GM12873 (cell line): ENCODE data around the gene SLC24A3.

Experiments used
- TF ChIP-seq, protein P1 (sequence below): IDR thresholded peaks from 2 replicates; pipeline ENCODE4 v1.5.1; 2012; ENCODE audit warnings: low read depth, mild to moderate bottlenecking, moderate library complexity, low read length, control low read depth; ENCODE audit not compliant: insufficient read depth; ENCODE audit errors: missing control alignments

The SLC24A3 gene

DNA sequence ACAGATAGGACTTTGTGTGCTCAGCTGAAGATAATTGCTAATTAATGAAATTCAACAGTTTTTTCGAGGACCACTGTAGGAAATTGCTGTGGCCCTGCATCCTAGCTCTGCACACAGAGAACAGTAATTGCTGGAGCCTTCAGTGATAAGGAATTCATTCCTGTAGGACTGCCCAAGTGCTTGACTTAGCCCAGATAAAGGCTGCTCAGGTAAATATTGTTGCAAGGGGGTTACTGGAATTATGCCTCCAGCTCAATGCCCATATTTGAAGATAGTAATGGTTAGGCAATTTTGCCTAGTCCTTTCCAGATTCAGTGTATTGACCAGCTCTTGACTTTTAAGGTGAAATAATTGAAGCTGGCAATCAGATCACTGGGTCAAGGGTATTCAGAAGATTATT, 122.9 kb downstream of the SLC24A3 start:
- TF ChIP-seq, protein P1, sequence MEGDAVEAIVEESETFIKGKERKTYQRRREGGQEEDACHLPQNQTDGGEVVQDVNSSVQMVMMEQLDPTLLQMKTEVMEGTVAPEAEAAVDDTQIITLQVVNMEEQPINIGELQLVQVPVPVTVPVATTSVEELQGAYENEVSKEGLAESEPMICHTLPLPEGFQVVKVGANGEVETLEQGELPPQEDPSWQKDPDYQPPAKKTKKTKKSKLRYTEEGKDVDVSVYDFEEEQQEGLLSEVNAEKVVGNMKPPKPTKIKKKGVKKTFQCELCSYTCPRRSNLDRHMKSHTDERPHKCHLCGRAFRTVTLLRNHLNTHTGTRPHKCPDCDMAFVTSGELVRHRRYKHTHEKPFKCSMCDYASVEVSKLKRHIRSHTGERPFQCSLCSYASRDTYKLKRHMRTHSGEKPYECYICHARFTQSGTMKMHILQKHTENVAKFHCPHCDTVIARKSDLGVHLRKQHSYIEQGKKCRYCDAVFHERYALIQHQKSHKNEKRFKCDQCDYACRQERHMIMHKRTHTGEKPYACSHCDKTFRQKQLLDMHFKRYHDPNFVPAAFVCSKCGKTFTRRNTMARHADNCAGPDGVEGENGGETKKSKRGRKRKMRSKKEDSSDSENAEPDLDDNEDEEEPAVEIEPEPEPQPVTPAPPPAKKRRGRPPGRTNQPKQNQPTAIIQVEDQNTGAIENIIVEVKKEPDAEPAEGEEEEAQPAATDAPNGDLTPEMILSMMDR: no peak

DNA sequence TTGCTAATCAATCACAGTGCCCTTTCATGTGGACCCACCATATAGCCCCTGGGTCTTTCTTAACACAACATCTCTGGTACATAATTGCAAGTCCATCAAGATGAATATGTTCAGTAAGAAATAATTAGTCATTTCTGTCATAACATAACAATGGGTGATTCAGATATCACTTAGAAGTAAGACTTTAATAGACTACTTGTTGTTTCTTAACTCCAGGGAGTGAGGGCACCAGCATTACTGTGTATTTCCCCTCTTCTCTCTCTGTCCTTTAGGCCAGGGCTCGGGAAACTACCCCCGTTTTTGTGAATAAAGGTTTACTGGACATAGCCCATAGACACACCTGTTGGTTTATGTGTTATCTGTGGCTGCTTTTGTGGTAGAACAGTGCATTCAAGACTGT, 123.5 kb downstream of the SLC24A3 start:
- TF ChIP-seq, protein P1: no peak

DNA sequence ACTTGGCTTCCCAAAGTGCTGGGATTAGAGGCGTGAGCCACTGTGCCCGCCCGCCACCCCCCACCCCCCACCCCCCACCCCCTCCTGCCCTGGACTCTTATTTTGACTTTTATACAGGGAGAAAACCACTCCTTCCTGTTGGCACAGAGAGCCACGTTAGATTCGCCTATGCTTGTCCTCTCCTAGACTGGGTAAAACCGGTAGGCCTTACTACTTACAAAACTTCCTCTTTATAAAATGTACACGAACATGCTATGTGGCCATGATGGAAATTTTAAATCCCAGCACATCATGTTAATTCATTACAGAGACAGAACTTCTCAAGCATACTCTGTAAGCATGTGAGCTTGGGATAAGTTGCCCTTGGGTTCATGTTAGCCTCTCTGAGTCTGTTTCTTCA, 124.2 kb downstream of the SLC24A3 start:
- TF ChIP-seq, protein P1: no peak

DNA sequence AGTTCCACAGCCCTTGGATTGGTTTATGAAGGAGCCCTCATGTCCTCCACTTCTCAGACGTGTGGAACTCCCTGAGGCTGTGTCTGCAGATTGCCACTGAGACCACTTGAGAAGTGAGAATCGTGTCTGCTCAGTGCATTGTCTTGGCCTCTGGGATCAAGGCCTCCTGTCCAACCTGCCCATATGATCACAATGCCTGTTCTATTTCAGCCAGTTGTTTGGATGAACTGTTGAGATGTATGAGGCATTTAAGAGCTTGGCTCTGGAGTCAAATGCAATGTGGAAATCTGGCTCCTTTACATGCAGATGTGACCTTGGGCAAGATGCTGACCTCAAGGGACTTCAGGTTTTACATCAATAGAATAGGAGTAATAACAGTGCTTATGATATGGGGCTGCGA, 125.9 kb downstream of the SLC24A3 start:
- TF ChIP-seq, protein P1: no peak

DNA sequence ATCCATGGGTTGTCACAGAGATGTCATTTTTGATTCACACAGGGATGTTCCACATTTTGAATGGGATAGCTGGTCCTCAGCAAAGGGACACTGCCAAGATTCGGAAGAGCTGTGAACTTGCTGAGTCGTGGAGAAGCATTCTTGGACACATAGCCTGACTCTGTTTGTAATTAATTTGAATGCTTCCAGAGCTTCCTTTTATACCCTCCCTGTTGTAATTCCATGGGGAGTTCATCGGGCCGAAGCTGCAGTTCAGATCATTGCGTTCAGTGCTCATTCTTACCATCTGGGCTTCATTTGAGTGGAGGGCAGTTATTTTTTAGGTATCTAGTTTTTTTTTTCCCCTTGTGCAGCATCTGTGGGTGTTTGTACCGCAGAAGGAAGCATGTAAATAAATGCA, 126.5 kb downstream of the SLC24A3 start:
- TF ChIP-seq, protein P1: no peak

DNA sequence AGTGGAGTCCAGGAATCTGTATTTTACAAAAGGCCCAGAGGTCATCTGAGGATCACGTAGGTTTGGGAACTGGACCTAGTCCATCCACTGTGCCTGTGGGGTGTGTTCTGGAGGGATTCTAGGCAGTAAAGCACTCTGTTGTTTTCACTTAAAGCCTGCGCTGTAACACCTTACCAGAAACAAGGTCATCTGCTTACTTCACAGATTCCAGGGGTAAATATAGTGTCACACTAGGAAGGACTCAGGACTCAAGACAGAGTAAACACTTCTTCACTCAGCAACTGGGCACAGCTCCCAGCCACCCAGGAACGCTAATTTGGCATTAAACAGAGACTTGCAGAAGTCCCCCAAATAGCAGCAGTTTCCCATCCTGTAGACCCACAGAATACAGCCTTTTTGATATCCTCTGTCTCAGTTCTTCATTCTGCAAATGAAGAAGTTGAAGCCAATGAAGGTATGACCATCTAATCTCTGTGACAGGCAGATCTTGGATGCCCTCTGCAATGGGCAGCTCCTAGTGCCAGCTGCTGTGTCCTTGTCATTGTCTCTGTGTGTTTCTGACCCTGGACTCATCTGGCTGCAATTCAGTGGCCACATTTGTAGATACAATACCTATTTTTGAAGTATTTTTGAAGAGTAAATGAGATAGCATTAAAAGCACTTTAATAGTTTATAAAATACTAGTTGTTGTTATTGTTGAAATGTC, 129.1 kb downstream of the SLC24A3 start:
- TF ChIP-seq, protein P1: no peak

DNA sequence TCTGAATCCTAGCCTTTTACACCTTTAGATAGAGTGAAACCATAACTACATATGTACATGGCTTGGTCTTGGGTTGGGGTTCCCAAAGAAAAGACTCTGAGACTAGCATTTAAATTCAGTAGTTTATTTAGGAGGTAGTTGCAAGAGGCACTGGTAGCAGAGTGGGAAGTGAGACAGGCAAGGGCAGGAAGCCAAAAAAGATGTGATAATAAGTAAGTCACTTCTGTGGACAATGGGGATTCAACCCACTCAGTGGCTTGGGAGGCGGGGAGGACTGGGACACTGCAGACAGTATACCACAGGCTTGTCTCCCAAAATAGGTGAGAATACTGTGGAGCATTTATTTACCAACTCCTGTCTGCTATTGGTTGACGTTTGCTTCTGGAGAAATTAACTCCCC, 131.9 kb downstream of the SLC24A3 start:
- TF ChIP-seq, protein P1: no peak
